HG02981 (cell line): ENCODE data around the gene SLC29A3.

Experiments
- ATAC-seq: cut with Tn5 transposase; IDR thresholded peaks from one replicate; pipeline ENCODE4 v1.9.1; 2021; ENCODE audit warnings: mild to moderate bottlenecking, moderate library complexity; ENCODE audit not compliant: unreplicated experiment

SLC29A3 gene

GRCh38 chr10:71408436-71409225 is 89.6 kb downstream of the SLC29A3 start:
- ATAC-seq = no peak

- no peak for ATAC-seq
Observed at GRCh38 chr10:71409516-71410104, 90.6 kb downstream of the SLC29A3 start.
